HCT116 (cell line): Measurements from ENCODE around the gene SLC10A7. TPM values are rescaled to one million over a fixed set of nuclear protein-coding genes. Genes with fewer than 3 reads are reported as not detected.

Experiments used
- ATAC-seq: fragments of 200-7000 bp; cut with Tn5 transposase; 2 replicates; pipeline ENCODE4 v1.9.1; 2020; ENCODE audit warnings: mild to moderate bottlenecking, moderate library complexity
- BruUV-seq: library from RNA; stranded (reverse); fragments of 400-500 nt; replicated peaks from 2 replicates; lab custom pipeline; 2021; lab: Mats Ljungman, UMichigan
- CTCF ChIA-PET: fragments of 300-600 bp; sonication (Branson Sonifier 250); formaldehyde crosslinking; loops from one replicate; lab custom pipeline; 2021; ENCODE audit warnings: antibody characterized with exemption; lab: Charles Lee
- POLR2A ChIA-PET: fragments of 300-600, 350-600 bp; sonication (Branson Sonifier 250); formaldehyde crosslinking; loops from one replicate; lab custom pipeline; 2021; ENCODE audit warnings: antibody characterized with exemption; lab: Charles Lee
- RAD21 ChIA-PET, 2 experiments: fragments of 300-600 bp; sonication (Branson Sonifier 250); formaldehyde crosslinking; loops; one replicate each; lab custom pipeline; 2023; ENCODE audit warnings: low total read pairs in 2 of 2; ENCODE audit not compliant: uncharacterized antibody in 2 of 2, unreplicated experiment in 2 of 2, low non-redundant PET in 1 of 2; lab: Charles Lee
- DNase-seq: peaks from one replicate; pipeline ENCODE4 v3.0.0-alpha.2; 2010; ENCODE audit warnings: low read depth, low spot score
- H2AFZ ChIP-seq: fragments of 200-600 bp; shearing (Covaris generic), sonication (generic); 2 replicates; pipeline ENCODE4 v1.6.1; 2017; ENCODE audit warnings: low read depth, mixed run types, mixed read lengths, antibody characterized with exemption, low read length; ENCODE audit not compliant: poor library complexity, severe bottlenecking
- H3K27ac ChIP-seq: 2 replicates; pipeline ENCODE4 v1.5.1; 2012; ENCODE audit warnings: low read depth, low read length
- H3K27me3 ChIP-seq: fragments of 200-600 bp; sonication (generic); 2 replicates; pipeline ENCODE4 v1.6.1; 2016; ENCODE audit warnings: mixed run types, low read length, mixed read lengths; ENCODE audit not compliant: insufficient read depth
- H3K36me3 ChIP-seq, 2 experiments: fragments of 200-500 bp in 1 of 2; fragments of 200-600 bp in 1 of 2; sonication (Bioruptor generic) in 1 of 2; sonication (generic) in 1 of 2; 2 replicates each; pipeline versions ENCODE4 v1.5.1 to v1.6.1; 2014 to 2016; ENCODE audit warnings: low read length in 2 of 2, inconsistent platforms in 1 of 2, mixed read lengths in 1 of 2, mixed run types in 1 of 2; ENCODE audit not compliant: insufficient read depth in 2 of 2, control insufficient read depth in 1 of 2
- H3K4me1 ChIP-seq, 2 experiments: fragments of 200-600 bp in 1 of 2; sonication (generic) in 1 of 2; 2 replicates each; pipeline versions ENCODE4 v1.5.1 to v1.6.1; 2012 to 2017; ENCODE audit warnings: low read length in 2 of 2, inconsistent platforms in 1 of 2, mild to moderate bottlenecking in 1 of 2, mixed read lengths in 1 of 2, mixed run types in 1 of 2, moderate library complexity in 1 of 2; ENCODE audit not compliant: insufficient read depth in 2 of 2, control insufficient read depth in 1 of 2
- H3K4me2 ChIP-seq: fragments of 200-600 bp; sonication (generic); 2 replicates; pipeline ENCODE4 v1.6.1; 2017; ENCODE audit warnings: mixed run types, low read length, mixed read lengths
- H3K4me3 ChIP-seq, 2 experiments: fragments of 200-600 bp in 1 of 2; sonication (generic) in 1 of 2; replicated peaks in 1 of 2; 2 replicates each; pipeline ENCODE4 v1.5.1; 2011 to 2016; ENCODE audit warnings: low read length in 2 of 2, control low read depth in 1 of 2, low read depth in 1 of 2, mild to moderate bottlenecking in 1 of 2, mixed read lengths in 1 of 2, mixed run types in 1 of 2
- H3K79me2 ChIP-seq: fragments of 200-600 bp; sonication (generic); 2 replicates; pipeline ENCODE4 v1.6.1; 2017; ENCODE audit warnings: mild to moderate bottlenecking, mixed run types, low read length, moderate library complexity, mixed read lengths; ENCODE audit not compliant: insufficient read depth
- H3K9ac ChIP-seq: fragments of 200-600 bp; sonication (generic); 2 replicates; pipeline ENCODE4 v1.6.1; 2016; ENCODE audit warnings: low read length, mixed read lengths
- H3K9me2 ChIP-seq: fragments of 200-600 bp; sonication (generic), shearing (Covaris generic); 2 replicates; pipeline ENCODE4 v1.6.1; 2017; ENCODE audit warnings: mixed run types, mild to moderate bottlenecking, moderate library complexity; ENCODE audit not compliant: insufficient read depth
- H3K9me3 ChIP-seq, 2 experiments: fragments of 200-500 bp in 1 of 2; fragments of 200-600 bp in 1 of 2; sonication (Bioruptor generic) in 1 of 2; sonication (generic) in 1 of 2; 2 replicates each; pipeline ENCODE4 v1.6.1; 2014 to 2017; ENCODE audit warnings: low read length in 2 of 2, mixed read lengths in 2 of 2, inconsistent platforms in 1 of 2, low read depth in 1 of 2, mild to moderate bottlenecking in 1 of 2, mixed run types in 1 of 2, moderate library complexity in 1 of 2; ENCODE audit not compliant: control insufficient read depth in 1 of 2, insufficient read depth in 1 of 2
- H4K20me1 ChIP-seq: fragments of 200-600 bp; sonication (generic), shearing (Covaris generic); 2 replicates; pipeline ENCODE4 v1.6.1; 2017; ENCODE audit warnings: mixed run types, mild to moderate bottlenecking, moderate library complexity; ENCODE audit not compliant: insufficient read depth
- CEBPB ChIP-seq: IDR thresholded peaks from 2 replicates; pipeline ENCODE4 v1.6.1; 2012; ENCODE audit warnings: low read depth
- EZH2 ChIP-seq: fragments of 200-600 bp; sonication (generic); IDR thresholded peaks from 2 replicates; pipeline ENCODE4 v1.6.1; 2017; ENCODE audit warnings: antibody characterized with exemption, mixed run types
- YY1 ChIP-seq: IDR thresholded peaks from 2 replicates; pipeline ENCODE4 v1.6.1; 2011; ENCODE audit warnings: low read length, low read depth, moderate library complexity, mild to moderate bottlenecking; ENCODE audit not compliant: insufficient replicate concordance; ENCODE audit errors: extremely low read depth
- ZNF274 ChIP-seq: fragments of 200-500 bp; sonication (Bioruptor generic); IDR thresholded peaks from 2 replicates; pipeline ENCODE4 v1.6.1; 2014; ENCODE audit warnings: mild to moderate bottlenecking, low read depth, low read length, inconsistent platforms
- intact Hi-C: fragments of 100-400 bp; cut with micrococcal nuclease; formaldehyde crosslinking; loops from 2 replicates; pipeline ENCODE4 v1.10.0; 2022
- total RNA-seq: library from RNA; stranded (reverse); gene quantifications from one replicate; pipeline ENCODE4 v1.2.1, GENCODE V29; 2021; ENCODE audit not compliant: unreplicated experiment
- TF ChIP-seq, protein P1 (sequence below): IDR thresholded peaks from 2 replicates; pipeline ENCODE4 v1.6.1; 2012; ENCODE audit warnings: low read depth
- TF ChIP-seq, protein P2 (sequence below): IDR thresholded peaks from 2 replicates; pipeline ENCODE4 v1.6.1; 2011; ENCODE audit warnings: mild to moderate bottlenecking, low read length, moderate library complexity; ENCODE audit not compliant: insufficient replicate concordance; ENCODE audit errors: extremely low read depth
- TF ChIP-seq, protein P3 (sequence below), 3 experiments: fragments of 200-600 bp in 1 of 3; sonication (generic) in 1 of 3; IDR thresholded peaks in 2 of 3; conservative IDR thresholded peaks in 1 of 3; 2 replicates each; pipeline ENCODE4 v1.5.1; 2012 to 2017; ENCODE audit warnings: low read depth in 2 of 3, low read length in 2 of 3, antibody characterized with exemption in 1 of 3, borderline replicate concordance in 1 of 3, control low read depth in 1 of 3, mild to moderate bottlenecking in 1 of 3, mixed read lengths in 1 of 3, mixed run types in 1 of 3, moderate library complexity in 1 of 3; ENCODE audit not compliant: insufficient read depth in 1 of 3

Gene SLC10A7
- total RNA-seq, 1 experiment from 2014 or later, result 5.5 TPM

DNA sequence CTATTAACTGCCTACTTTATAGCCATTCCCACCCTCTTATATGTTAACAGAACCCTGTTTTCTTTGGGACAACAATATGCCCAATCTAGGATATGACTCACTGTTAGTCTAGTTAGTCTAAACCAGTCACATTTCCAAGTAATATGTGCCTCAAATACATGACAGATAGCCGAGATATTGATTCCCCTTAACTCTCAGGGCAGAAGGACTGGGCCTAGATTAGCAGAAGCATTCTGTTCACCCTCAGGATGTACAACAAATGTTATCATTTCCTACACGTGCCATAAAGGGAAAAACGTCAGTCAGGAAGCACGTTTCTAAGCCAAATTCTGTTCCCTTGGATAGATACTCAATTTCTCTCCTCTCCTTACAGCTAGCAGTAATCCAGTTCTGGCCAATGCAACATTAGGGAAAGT is 114.1 kb downstream of the SLC10A7 start (continued):
- TF ChIP-seq, protein P1, sequence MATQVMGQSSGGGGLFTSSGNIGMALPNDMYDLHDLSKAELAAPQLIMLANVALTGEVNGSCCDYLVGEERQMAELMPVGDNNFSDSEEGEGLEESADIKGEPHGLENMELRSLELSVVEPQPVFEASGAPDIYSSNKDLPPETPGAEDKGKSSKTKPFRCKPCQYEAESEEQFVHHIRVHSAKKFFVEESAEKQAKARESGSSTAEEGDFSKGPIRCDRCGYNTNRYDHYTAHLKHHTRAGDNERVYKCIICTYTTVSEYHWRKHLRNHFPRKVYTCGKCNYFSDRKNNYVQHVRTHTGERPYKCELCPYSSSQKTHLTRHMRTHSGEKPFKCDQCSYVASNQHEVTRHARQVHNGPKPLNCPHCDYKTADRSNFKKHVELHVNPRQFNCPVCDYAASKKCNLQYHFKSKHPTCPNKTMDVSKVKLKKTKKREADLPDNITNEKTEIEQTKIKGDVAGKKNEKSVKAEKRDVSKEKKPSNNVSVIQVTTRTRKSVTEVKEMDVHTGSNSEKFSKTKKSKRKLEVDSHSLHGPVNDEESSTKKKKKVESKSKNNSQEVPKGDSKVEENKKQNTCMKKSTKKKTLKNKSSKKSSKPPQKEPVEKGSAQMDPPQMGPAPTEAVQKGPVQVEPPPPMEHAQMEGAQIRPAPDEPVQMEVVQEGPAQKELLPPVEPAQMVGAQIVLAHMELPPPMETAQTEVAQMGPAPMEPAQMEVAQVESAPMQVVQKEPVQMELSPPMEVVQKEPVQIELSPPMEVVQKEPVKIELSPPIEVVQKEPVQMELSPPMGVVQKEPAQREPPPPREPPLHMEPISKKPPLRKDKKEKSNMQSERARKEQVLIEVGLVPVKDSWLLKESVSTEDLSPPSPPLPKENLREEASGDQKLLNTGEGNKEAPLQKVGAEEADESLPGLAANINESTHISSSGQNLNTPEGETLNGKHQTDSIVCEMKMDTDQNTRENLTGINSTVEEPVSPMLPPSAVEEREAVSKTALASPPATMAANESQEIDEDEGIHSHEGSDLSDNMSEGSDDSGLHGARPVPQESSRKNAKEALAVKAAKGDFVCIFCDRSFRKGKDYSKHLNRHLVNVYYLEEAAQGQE, result no peak
- TF ChIP-seq, protein P2, sequence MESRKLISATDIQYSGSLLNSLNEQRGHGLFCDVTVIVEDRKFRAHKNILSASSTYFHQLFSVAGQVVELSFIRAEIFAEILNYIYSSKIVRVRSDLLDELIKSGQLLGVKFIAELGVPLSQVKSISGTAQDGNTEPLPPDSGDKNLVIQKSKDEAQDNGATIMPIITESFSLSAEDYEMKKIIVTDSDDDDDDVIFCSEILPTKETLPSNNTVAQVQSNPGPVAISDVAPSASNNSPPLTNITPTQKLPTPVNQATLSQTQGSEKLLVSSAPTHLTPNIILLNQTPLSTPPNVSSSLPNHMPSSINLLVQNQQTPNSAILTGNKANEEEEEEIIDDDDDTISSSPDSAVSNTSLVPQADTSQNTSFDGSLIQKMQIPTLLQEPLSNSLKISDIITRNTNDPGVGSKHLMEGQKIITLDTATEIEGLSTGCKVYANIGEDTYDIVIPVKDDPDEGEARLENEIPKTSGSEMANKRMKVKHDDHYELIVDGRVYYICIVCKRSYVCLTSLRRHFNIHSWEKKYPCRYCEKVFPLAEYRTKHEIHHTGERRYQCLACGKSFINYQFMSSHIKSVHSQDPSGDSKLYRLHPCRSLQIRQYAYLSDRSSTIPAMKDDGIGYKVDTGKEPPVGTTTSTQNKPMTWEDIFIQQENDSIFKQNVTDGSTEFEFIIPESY, result no peak
- TF ChIP-seq EZH2, result no peak
- TF ChIP-seq YY1, result no peak

DNA sequence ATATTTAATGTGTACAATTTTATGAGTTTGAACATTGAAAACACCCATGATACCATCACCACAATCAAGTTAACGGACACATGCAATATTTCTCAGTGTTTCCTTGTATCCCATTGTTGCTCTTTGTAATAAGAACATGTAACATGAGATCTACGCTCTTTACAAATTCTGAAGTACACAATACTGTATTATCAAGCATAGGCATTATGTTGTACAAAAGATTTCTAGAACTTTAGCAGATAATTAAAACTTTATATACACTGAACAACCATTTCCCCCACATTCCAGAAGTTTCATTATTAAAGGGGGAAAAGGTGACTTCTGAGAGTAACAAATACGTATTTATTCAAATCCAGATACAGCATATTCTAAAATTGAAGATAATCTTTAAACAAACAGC is 114.5 kb downstream of the SLC10A7 start:
- H3K4me3 ChIP-seq, result no peak overlapping the region
- no peak for ATAC-seq
- H4K20me1 ChIP-seq, result no peaks in the 10 kb centered on the region
- no peaks in the 10 kb centered on the region for H3K4me1 ChIP-seq
- no peak overlapping the region for H3K27ac ChIP-seq
- TF ChIP-seq, protein P3, sequence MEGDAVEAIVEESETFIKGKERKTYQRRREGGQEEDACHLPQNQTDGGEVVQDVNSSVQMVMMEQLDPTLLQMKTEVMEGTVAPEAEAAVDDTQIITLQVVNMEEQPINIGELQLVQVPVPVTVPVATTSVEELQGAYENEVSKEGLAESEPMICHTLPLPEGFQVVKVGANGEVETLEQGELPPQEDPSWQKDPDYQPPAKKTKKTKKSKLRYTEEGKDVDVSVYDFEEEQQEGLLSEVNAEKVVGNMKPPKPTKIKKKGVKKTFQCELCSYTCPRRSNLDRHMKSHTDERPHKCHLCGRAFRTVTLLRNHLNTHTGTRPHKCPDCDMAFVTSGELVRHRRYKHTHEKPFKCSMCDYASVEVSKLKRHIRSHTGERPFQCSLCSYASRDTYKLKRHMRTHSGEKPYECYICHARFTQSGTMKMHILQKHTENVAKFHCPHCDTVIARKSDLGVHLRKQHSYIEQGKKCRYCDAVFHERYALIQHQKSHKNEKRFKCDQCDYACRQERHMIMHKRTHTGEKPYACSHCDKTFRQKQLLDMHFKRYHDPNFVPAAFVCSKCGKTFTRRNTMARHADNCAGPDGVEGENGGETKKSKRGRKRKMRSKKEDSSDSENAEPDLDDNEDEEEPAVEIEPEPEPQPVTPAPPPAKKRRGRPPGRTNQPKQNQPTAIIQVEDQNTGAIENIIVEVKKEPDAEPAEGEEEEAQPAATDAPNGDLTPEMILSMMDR (IDR thresholded peaks at IDR 0.05 in 2 of 3, conservative IDR thresholded peaks at IDR 0.05 in 1 of 3; ENCODE audit: borderline replicate concordance in 1 of 3, insufficient read depth in 1 of 3, low read depth in 2 of 3, low read length in 2 of 3), result no peak
- TF ChIP-seq ZNF274 (no peak), CEBPB (no peak)
- H3K9ac ChIP-seq, result no peak overlapping the region
- BruUV-seq, result no TSS peak
- H3K9me3 ChIP-seq, result no peaks in the 10 kb centered on the region
- POLR2A ChIA-PET, result no interaction called here
- H3K27me3 ChIP-seq, result no peaks in the 10 kb centered on the region
- no peaks in the 10 kb centered on the region for H3K36me3 ChIP-seq
- CTCF ChIA-PET, result no interaction called here
- H2AFZ ChIP-seq, result no peak overlapping the region
- DNase-seq, result no peak
- H3K79me2 ChIP-seq, result no peaks in the 10 kb centered on the region
- intact Hi-C loops, result no loop called here
- RAD21 ChIA-PET, result no interaction called here
- no peak overlapping the region for H3K4me2 ChIP-seq
- no peaks in the 10 kb centered on the region for H3K9me2 ChIP-seq
